Suprapubic skin (tissue), 4 donors: ENCODE measurements around the gene UFSP2. TPM values are rescaled to one million over a fixed set of nuclear protein-coding genes. Genes with fewer than 3 reads are reported as not detected.
"Not testable (repeated sequence)": the region's sequence is repeated elsewhere in the genome, so short reads cannot be mapped to it uniquely, and the experiment has no call there.

Experiments
- DNase-seq, 2 donors: peaks; one replicate each; pipeline ENCODE4 v3.0.0-alpha.2; 2019; ENCODE audit warnings: low spot score in 2 of 2
- H3K27ac ChIP-seq: fragments of 200-600 bp; sonication (generic); one replicate; pipeline ENCODE4 v1.5.1; 2019
- H3K27me3 ChIP-seq: fragments of 200-600 bp; sonication (generic); one replicate; pipeline ENCODE4 v1.5.1; 2019
- H3K36me3 ChIP-seq: fragments of 200-600 bp; sonication (generic); one replicate; pipeline ENCODE4 v1.5.1; 2019
- H3K4me1 ChIP-seq: fragments of 200-600 bp; sonication (generic); one replicate; pipeline ENCODE4 v1.5.1; 2019
- H3K4me3 ChIP-seq: fragments of 200-600 bp; sonication (generic); one replicate; pipeline ENCODE4 v1.5.1; 2019; ENCODE audit warnings: mild to moderate bottlenecking
- H3K9me3 ChIP-seq: fragments of 200-600 bp; sonication (generic); one replicate; pipeline ENCODE4 v1.5.1; 2019
- CTCF ChIP-seq, 2 donors: fragments of 200-600 bp in 1 of 2; fragments of 450-650 bp in 1 of 2; sonication (generic) in 1 of 2; IDR thresholded peaks; one replicate each; pipeline ENCODE4 v1.5.1; 2016 to 2019; ENCODE audit warnings: antibody characterized with exemption in 2 of 2, mild to moderate bottlenecking in 1 of 2, moderate library complexity in 1 of 2
- EP300 ChIP-seq: sonication (generic); formaldehyde crosslinking; IDR thresholded peaks from one replicate; pipeline ENCODE4 v1.6.1; 2017; ENCODE audit warnings: antibody characterized with exemption
- POLR2A ChIP-seq, 2 donors: fragments of 450-650 bp; IDR thresholded peaks; one replicate each; pipeline ENCODE4 v1.6.1; 2017; ENCODE audit warnings: antibody characterized with exemption in 2 of 2, mild to moderate bottlenecking in 2 of 2, moderate library complexity in 2 of 2
- POLR2AphosphoS5 ChIP-seq, 3 donors: sonication (generic); formaldehyde crosslinking; IDR thresholded peaks; one replicate each; pipeline ENCODE4 v1.6.1; 2017; ENCODE audit warnings: antibody characterized with exemption in 3 of 3
- WGBS: methylation state at CpG from one replicate; pipeline ENCODE4 v1.1.5; 2018; 5-methylcytosine and 5-hydroxymethylcytosine counted together
- total RNA-seq, 4 donors: library from RNA; depleted of rRNA; stranded (reverse); fragments of >200 nt; gene quantifications; one replicate each; pipeline ENCODE4 v1.1.0, GENCODE V29; 2016

The UFSP2 gene
- total RNA-seq, 4 donors from 2014 or later = 20.6 to 35.7 (median 28.7) TPM

- Histone ChIP-seq H3K27me3 (no peaks in the 10 kb centered on the region), H3K27ac (no peak overlapping the region), H3K9me3 (no peaks in the 10 kb centered on the region), H3K36me3 (peaks cover 11% of the 10 kb centered on the region), H3K4me3 (no peak overlapping the region), H3K4me1 (no peaks in the 10 kb centered on the region)
- TF ChIP-seq POLR2AphosphoS5 (IDR thresholded peaks at IDR 0.05) = no peak
- TF ChIP-seq CTCF (IDR thresholded peaks at IDR 0.05) = no peak
- TF ChIP-seq POLR2A (IDR thresholded peaks at IDR 0.05) = no peak
- TF ChIP-seq EP300 = no peak
- WGBS = 94% methylated on average over 11 of the region's 11 CpGs
- DNase-seq = no peak
Observed at GRCh38 chr4:185371702-185372101, 54.1 kb downstream of the UFSP2 start.

- 95% methylated on average over 11 of the region's 11 CpGs for WGBS
- TF ChIP-seq EP300 (no peak), POLR2A (IDR thresholded peaks at IDR 0.05) (no peak), CTCF (IDR thresholded peaks at IDR 0.05) (no peak), POLR2AphosphoS5 (IDR thresholded peaks at IDR 0.05) (no peak)
Observed at GRCh38 chr4:185370268-185370949, 55.4 kb downstream of the UFSP2 start.

GRCh38 chr4:185369731-185370130 is 56.0 kb downstream of the UFSP2 start:
- TF ChIP-seq POLR2A (IDR thresholded peaks at IDR 0.05) (no peak), EP300 (no peak), POLR2AphosphoS5 (IDR thresholded peaks at IDR 0.05) (no peak)
- H3K27ac ChIP-seq = no peak overlapping the region
- H3K4me1 ChIP-seq = no peaks in the 10 kb centered on the region
- H3K9me3 ChIP-seq = no peaks in the 10 kb centered on the region
- no peak for DNase-seq
- 89% methylated on average over 3 of the region's 3 CpGs for WGBS
- peaks cover 11% of the 10 kb centered on the region for H3K36me3 ChIP-seq
- H3K27me3 ChIP-seq = no peaks in the 10 kb centered on the region
- no peak overlapping the region for H3K4me3 ChIP-seq

More at GRCh38 chr4:185370268-185370949, 55.4 kb downstream of the UFSP2 start:
- Histone ChIP-seq H3K4me3 (no peak overlapping the region), H3K27me3 (no peaks in the 10 kb centered on the region), H3K9me3 (no peaks in the 10 kb centered on the region), H3K36me3 (peaks cover 11% of the 10 kb centered on the region), H3K27ac (no peak overlapping the region), H3K4me1 (no peaks in the 10 kb centered on the region)
- no peak for DNase-seq

- H3K27ac ChIP-seq = no peak overlapping the region
- no peak for DNase-seq
- H3K4me1 ChIP-seq = no peaks in the 10 kb centered on the region
- peaks cover 4% of the 10 kb centered on the region for H3K36me3 ChIP-seq
- no peak overlapping the region for H3K4me3 ChIP-seq
- H3K27me3 ChIP-seq = no peaks in the 10 kb centered on the region
- TF ChIP-seq CTCF (IDR thresholded peaks at IDR 0.05) = no peak
- no peak for TF ChIP-seq POLR2A (IDR thresholded peaks at IDR 0.05)
- TF ChIP-seq POLR2AphosphoS5 (IDR thresholded peaks at IDR 0.05) = no peak
- no peak for TF ChIP-seq EP300
- 95% methylated on average over 5 of the region's 5 CpGs for WGBS
- no peaks in the 10 kb centered on the region for H3K9me3 ChIP-seq
Observed at GRCh38 chr4:185364886-185365285, 60.9 kb downstream of the UFSP2 start.

GRCh38 chr4:185363251-185363650 is 62.5 kb downstream of the UFSP2 start:
- WGBS = 92% methylated on average over 3 of the region's 3 CpGs
- no peak for DNase-seq
- Histone ChIP-seq H3K4me1 (no peaks in the 10 kb centered on the region), H3K4me3 (no peak overlapping the region), H3K36me3 (peaks cover 4% of the 10 kb centered on the region), H3K27ac (no peak overlapping the region), H3K27me3 (no peaks in the 10 kb centered on the region), H3K9me3 (no peaks in the 10 kb centered on the region)
- TF ChIP-seq POLR2AphosphoS5 (IDR thresholded peaks at IDR 0.05) (no peak), POLR2A (IDR thresholded peaks at IDR 0.05) (no peak), EP300 (no peak), CTCF (IDR thresholded peaks at IDR 0.05) (no peak)

GRCh38 chr4:185362570-185362969 is 63.2 kb downstream of the UFSP2 start:
- H3K9me3 ChIP-seq, H3K4me3 ChIP-seq, DNase-seq, H3K27ac ChIP-seq, H3K4me1 ChIP-seq, H3K27me3 ChIP-seq, H3K36me3 ChIP-seq: not testable (repeated sequence)
- WGBS = 81% methylated on average over 6 of the region's 6 CpGs
